Kidney (tissue), 14 donors: Measurements from ENCODE around the gene DUSP23. TPM values are rescaled to one million over a fixed set of nuclear protein-coding genes. Genes with fewer than 3 reads are reported as not detected.

Experiments
- DNase-seq, 5 donors: peaks; one replicate each; pipeline ENCODE4 v3.0.0-alpha.2; 2013 to 2020
- FAIRE-seq: peaks from 2 replicates; lab custom pipeline; 2012; peaks lifted over from hg19 to GRCh38; lab: Jason Lieb, UNC
- H3K27ac ChIP-seq, 2 donors: one replicate each; pipeline ENCODE4 v1.7.0; 2013; ENCODE audit warnings: low read depth in 2 of 2, low read length in 2 of 2, inconsistent platforms in 1 of 2
- H3K27me3 ChIP-seq: one replicate; pipeline ENCODE4 v1.7.1; 2013; ENCODE audit warnings: low read length, inconsistent platforms; ENCODE audit not compliant: control insufficient read depth, insufficient read depth
- H3K36me3 ChIP-seq, 3 donors: one replicate each; pipeline versions ENCODE4 v1.7.0 to v1.7.1; 2013; ENCODE audit warnings: low read length in 3 of 3, control low read depth in 1 of 3, inconsistent platforms in 1 of 3; ENCODE audit not compliant: insufficient read depth in 3 of 3, control insufficient read depth in 2 of 3
- H3K4me1 ChIP-seq, 3 donors: one replicate each; pipeline versions ENCODE4 v1.7.0 to v1.7.1; 2013; ENCODE audit warnings: low read length in 3 of 3, inconsistent platforms in 1 of 3, low read depth in 1 of 3; ENCODE audit not compliant: control insufficient read depth in 2 of 3, insufficient read depth in 2 of 3
- H3K4me3 ChIP-seq, 3 donors: one replicate each; pipeline versions ENCODE4 v1.7.0 to v1.8.1; 2013; ENCODE audit warnings: low read length in 3 of 3, control low read depth in 1 of 3, inconsistent platforms in 1 of 3
- H3K9ac ChIP-seq, 3 donors: one replicate each; pipeline versions ENCODE4 v1.7.0 to v1.7.1; 2013; ENCODE audit warnings: low read length in 3 of 3, control low read depth in 1 of 3, inconsistent platforms in 1 of 3
- H3K9me3 ChIP-seq, 3 donors: one replicate each; pipeline versions ENCODE4 v1.7.0 to v1.7.1; 2013; ENCODE audit warnings: low read length in 3 of 3, control low read depth in 1 of 3, inconsistent platforms in 1 of 3; ENCODE audit not compliant: control insufficient read depth in 2 of 3, insufficient read depth in 1 of 3
- CTCF ChIP-seq: IDR thresholded peaks from 3 replicates; pipeline ENCODE4 v1.5.1; 2012; ENCODE audit warnings: mild to moderate bottlenecking, moderate library complexity, borderline replicate concordance; ENCODE audit not compliant: insufficient read depth; ENCODE audit errors: extremely low read depth
- intact Hi-C: fragments of 100-400 bp; cut with DNase I; formaldehyde crosslinking; loops from one replicate; pipeline ENCODE4 v1.11.1; 2022
- polyA plus RNA-seq: library from polyadenylated mRNA; stranded (reverse); fragments of 350-450 nt; fragmentation: Illumina TruSeq; extraction: RNeasy Lipid Tissue Mini Kit (QIAGEN cat#74804); gene quantifications from one replicate; pipeline ENCODE4 v1.2.3, GENCODE V29; 2014; ENCODE audit warnings: low read depth, low replicate concordance; ENCODE audit not compliant: insufficient read depth
- total RNA-seq: library from RNA; stranded (reverse); fragmentation: NEBNext Ultra II Directional; extraction: Animal tissue kit (Norgen Biotek cat#: 25700); gene quantifications from one replicate; pipeline ENCODE4 v1.2.1, GENCODE V29; 2021
- donor health status: control.
- donor health status: control.
- donor health status: control.
- donor health status: control.
- donor health status: control.
- donor health status: DM: yes; HTN: yes; CAD: no.
- donor health status: Normal renal cell carcinoma (clear cell type).

DUSP23 gene
- total and polyA plus RNA-seq, 2 donors from 2014 or later, result 128 to 327 TPM

GRCh38 chr1:159743651-159744410, 36.9 kb upstream of the DUSP23 start:
- Histone ChIP-seq H3K27ac (no peak overlapping the region), H3K4me1 (no peaks in the 10 kb centered on the region), H3K36me3 (no peaks in the 10 kb centered on the region), H3K4me3 (no peak overlapping the region), H3K27me3 (no peaks in the 10 kb centered on the region), H3K9ac (no peak overlapping the region), H3K9me3 (no peaks in the 10 kb centered on the region)
- intact Hi-C loops, result no loop called here
- no peak for TF ChIP-seq CTCF
- DNase-seq, result no peak
- FAIRE-seq, result no peak

GRCh38 chr1:159746666-159747065, 34.1 kb upstream of the DUSP23 start:
- Histone ChIP-seq H3K9me3 (no peaks in the 10 kb centered on the region), H3K36me3 (no peaks in the 10 kb centered on the region), H3K9ac (no peak overlapping the region), H3K27ac (no peak overlapping the region), H3K27me3 (no peaks in the 10 kb centered on the region), H3K4me1 (peaks cover 0 to 3% (median 0%) of the 10 kb centered on the region in 3 donors), H3K4me3 (no peak overlapping the region)
- no peak for DNase-seq
- FAIRE-seq, result no peak
- TF ChIP-seq CTCF, result no peak
- intact Hi-C loops, result no loop called here

- DNase-seq, result no peak
- Histone ChIP-seq H3K27me3 (no peaks in the 10 kb centered on the region), H3K9ac (no peak overlapping the region), H3K9me3 (no peaks in the 10 kb centered on the region), H3K4me1 (peaks cover 0 to 9% (median 3%) of the 10 kb centered on the region in 3 donors), H3K36me3 (no peaks in the 10 kb centered on the region), H3K27ac (no peak overlapping the region), H3K4me3 (no peak overlapping the region)
- FAIRE-seq, result no peak
- TF ChIP-seq CTCF, result no peak
- intact Hi-C loops, result no loop called here
Measured at GRCh38 chr1:159748370-159748769, 32.4 kb upstream of the DUSP23 start.
